Measurements from ENCODE around the gene MSI2.

MSI2 gene

DNA sequence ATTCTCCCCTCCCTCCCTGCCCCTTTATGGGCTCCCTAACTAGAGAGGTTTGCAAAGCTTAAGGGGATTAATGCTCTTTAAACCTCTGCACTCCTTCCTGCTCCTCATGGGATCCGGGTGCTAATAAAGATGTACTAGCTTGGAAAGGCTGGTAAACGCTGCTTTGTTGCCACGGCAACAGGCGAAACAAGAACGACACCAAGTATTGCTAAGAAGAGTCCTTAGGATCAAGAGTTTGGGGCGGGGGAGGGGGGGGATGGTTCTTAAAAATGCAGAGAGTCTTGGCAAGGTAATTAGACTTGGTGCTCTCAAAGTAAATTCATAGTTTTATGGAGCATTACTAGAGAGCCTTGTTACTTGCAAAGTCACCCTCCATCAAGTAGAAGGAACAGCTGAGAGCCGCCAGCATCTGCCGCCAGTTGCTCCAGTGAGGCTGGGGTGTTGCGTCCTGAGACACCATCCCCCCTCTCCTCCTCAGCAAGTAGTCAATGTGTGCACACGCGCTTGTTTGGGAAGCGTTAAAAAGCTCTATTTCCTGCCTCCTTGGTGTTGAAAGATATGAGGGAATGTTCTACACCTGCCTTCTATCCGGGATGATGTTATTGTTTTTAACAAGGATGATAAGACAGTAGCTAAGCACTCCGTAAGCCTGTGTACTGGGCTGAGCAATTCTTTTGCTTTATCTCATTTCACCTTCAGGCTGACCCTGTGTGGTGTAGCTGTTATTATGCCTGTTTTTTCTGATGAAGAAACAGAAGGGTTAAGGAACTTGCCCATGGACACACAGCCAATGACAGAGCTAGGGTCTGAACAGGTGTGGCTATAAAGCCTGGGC lies 297.9 kb downstream of the MSI2 start:
- Histone ChIP-seq H3K9me3 (ENCODE audit: insufficient read depth, low read depth, low read length) (no peaks in the 10 kb centered on the region), H3F3A (ENCODE audit: low read depth) (no peaks in the 10 kb centered on the region), H4K20me1 (ENCODE audit: insufficient read depth, low read length, poor library complexity, severe bottlenecking) (peaks cover 65% of the 10 kb centered on the region), H3K9me2 (replicated peaks; ENCODE audit: low read depth, low read length) (no peaks in the 10 kb centered on the region), H3K79me2 (ENCODE audit: insufficient read depth, low read length) (peaks cover 89% of the 10 kb centered on the region), H3K27me3 (ENCODE audit: insufficient read depth, low read length, poor library complexity, severe bottlenecking) (no peaks in the 10 kb centered on the region), H3K36me3 (ENCODE audit: insufficient read depth, low read length) (peaks cover 34% of the 10 kb centered on the region; the same call in 1 of the 2 replicates), H3K4me1 (ENCODE audit: insufficient read depth, low read length, poor library complexity, severe bottlenecking) (peaks cover 54% of the 10 kb centered on the region), H3K4me3 (ENCODE audit: low read length, poor library complexity, severe bottlenecking) (no peak overlapping the region), H2AFZ (ENCODE audit: low read length) (no peak overlapping the region), H3K9ac (ENCODE audit: low read depth, low read length, poor library complexity, severe bottlenecking) (no peak overlapping the region), H3K4me2 (ENCODE audit: low read depth, low read length, poor library complexity, severe bottlenecking) (no peak overlapping the region)
- TF ChIP-seq, protein P1, sequence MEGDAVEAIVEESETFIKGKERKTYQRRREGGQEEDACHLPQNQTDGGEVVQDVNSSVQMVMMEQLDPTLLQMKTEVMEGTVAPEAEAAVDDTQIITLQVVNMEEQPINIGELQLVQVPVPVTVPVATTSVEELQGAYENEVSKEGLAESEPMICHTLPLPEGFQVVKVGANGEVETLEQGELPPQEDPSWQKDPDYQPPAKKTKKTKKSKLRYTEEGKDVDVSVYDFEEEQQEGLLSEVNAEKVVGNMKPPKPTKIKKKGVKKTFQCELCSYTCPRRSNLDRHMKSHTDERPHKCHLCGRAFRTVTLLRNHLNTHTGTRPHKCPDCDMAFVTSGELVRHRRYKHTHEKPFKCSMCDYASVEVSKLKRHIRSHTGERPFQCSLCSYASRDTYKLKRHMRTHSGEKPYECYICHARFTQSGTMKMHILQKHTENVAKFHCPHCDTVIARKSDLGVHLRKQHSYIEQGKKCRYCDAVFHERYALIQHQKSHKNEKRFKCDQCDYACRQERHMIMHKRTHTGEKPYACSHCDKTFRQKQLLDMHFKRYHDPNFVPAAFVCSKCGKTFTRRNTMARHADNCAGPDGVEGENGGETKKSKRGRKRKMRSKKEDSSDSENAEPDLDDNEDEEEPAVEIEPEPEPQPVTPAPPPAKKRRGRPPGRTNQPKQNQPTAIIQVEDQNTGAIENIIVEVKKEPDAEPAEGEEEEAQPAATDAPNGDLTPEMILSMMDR (conservative IDR thresholded peaks at IDR 0.05; ENCODE audit: low read length): no peak
- no peak for TF ChIP-seq EZH2phosphoT487 (IDR thresholded peaks at IDR 0.05; ENCODE audit: borderline replicate concordance)

DNA sequence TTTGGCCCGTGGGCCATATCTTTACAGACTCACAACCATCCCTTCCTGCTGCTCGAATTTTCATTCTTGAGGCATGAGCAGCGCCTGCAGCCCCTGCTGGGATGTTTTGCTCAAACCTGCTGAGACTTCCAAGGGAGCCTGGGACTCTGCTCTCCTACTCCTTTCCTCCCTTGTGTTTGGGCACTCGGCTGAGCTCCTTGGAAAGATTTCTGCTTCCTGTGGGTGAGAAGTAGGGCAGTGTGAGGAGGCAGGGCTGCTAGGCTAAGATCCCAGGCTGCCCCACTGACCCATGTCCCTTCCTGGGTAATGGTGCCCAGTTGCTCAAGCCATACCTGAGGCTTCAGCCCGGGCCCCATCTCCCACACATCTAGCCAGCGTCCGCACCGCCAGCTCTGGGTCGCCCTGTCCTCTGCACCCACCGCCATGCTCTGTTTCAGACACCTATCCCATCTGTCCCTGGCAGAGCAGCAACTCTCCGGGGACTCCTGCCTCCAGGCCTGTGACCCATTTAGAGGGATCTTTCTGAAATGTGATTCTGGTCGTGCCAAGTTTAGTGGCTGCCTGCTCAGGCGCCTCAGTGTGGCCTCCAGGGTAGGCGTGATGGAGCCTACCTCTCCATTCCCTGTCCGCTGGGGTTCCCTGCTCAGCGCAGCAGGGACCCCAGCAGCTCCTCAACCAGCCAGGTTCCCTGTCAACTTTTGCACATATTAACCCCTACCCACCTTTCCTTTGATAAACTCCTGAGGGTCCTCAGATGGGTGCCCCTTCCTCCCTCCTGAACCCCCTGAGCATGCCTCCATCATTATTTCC lies 298.7 kb downstream of the MSI2 start:
- Histone ChIP-seq H3K9me2 (replicated peaks; ENCODE audit: low read depth, low read length) (no peaks in the 10 kb centered on the region), H3K79me2 (ENCODE audit: insufficient read depth, low read length) (peaks cover 89% of the 10 kb centered on the region), H3K4me1 (ENCODE audit: insufficient read depth, low read length, poor library complexity, severe bottlenecking) (peaks cover 54% of the 10 kb centered on the region), H3K4me3 (ENCODE audit: low read length, poor library complexity, severe bottlenecking) (no peak overlapping the region), H3K9ac (ENCODE audit: low read depth, low read length, poor library complexity, severe bottlenecking) (no peak overlapping the region), H3K4me2 (ENCODE audit: low read depth, low read length, poor library complexity, severe bottlenecking) (no peak overlapping the region), H3K36me3 (ENCODE audit: insufficient read depth, low read length) (peaks cover 41% of the 10 kb centered on the region; the same call in 1 of the 2 replicates), H4K20me1 (ENCODE audit: insufficient read depth, low read length, poor library complexity, severe bottlenecking) (peaks cover 58% of the 10 kb centered on the region), H3F3A (ENCODE audit: low read depth) (no peaks in the 10 kb centered on the region), H2AFZ (ENCODE audit: low read length) (no peak overlapping the region), H3K27me3 (ENCODE audit: insufficient read depth, low read length, poor library complexity, severe bottlenecking) (no peaks in the 10 kb centered on the region), H3K9me3 (ENCODE audit: insufficient read depth, low read depth, low read length) (no peaks in the 10 kb centered on the region)
- TF ChIP-seq, protein P1 (conservative IDR thresholded peaks at IDR 0.05; ENCODE audit: low read length): no peak
- no peak for TF ChIP-seq EZH2phosphoT487 (IDR thresholded peaks at IDR 0.05; ENCODE audit: borderline replicate concordance)

DNA sequence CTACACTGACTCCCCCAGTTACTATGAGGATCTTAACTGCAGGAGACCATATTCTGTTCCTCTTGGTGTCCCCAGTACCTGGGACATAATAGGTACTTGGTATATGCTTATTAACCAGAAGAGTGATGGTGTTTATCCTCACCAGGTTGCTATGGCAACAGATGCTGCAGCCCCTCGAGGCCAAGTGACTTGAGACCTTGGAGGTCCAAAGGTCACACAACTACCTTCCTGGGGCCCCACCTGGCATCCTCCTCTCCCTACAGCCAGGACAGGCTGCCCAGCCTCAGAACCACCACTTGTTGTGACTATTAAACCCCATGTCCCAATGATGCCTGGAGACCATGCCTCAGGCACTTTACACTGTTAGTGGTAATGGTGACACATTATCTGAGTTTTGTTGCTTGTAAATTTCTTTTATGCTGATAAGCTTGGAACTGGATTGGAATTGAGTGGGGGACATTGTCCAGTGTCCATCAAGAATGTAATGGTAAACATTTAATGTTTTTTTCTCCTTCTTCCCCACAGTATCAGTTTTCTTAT lies 299.4 kb downstream of the MSI2 start:
- peaks cover 89% of the 10 kb centered on the region for H3K79me2 ChIP-seq (ENCODE audit: insufficient read depth, low read length)
- H3K9me3 ChIP-seq (ENCODE audit: insufficient read depth, low read depth, low read length): no peaks in the 10 kb centered on the region

More for the DNA sequence above, 299.4 kb downstream of the MSI2 start:
- Histone ChIP-seq H3K4me1 (ENCODE audit: insufficient read depth, low read length, poor library complexity, severe bottlenecking) (peaks cover 54% of the 10 kb centered on the region), H3K36me3 (ENCODE audit: insufficient read depth, low read length) (peaks cover 44% of the 10 kb centered on the region; the same call in 1 of the 2 replicates), H3K4me2 (ENCODE audit: low read depth, low read length, poor library complexity, severe bottlenecking) (no peak overlapping the region), H2AFZ (ENCODE audit: low read length) (no peak overlapping the region), H3K4me3 (ENCODE audit: low read length, poor library complexity, severe bottlenecking) (no peak overlapping the region), H3K9ac (ENCODE audit: low read depth, low read length, poor library complexity, severe bottlenecking) (no peak overlapping the region), H3K9me2 (replicated peaks; ENCODE audit: low read depth, low read length) (no peaks in the 10 kb centered on the region), H3K27me3 (ENCODE audit: insufficient read depth, low read length, poor library complexity, severe bottlenecking) (no peaks in the 10 kb centered on the region), H3F3A (ENCODE audit: low read depth) (no peaks in the 10 kb centered on the region), H4K20me1 (ENCODE audit: insufficient read depth, low read length, poor library complexity, severe bottlenecking) (peaks cover 51% of the 10 kb centered on the region)
- TF ChIP-seq, protein P1 (conservative IDR thresholded peaks at IDR 0.05; ENCODE audit: low read length): no peak
- TF ChIP-seq EZH2phosphoT487 (IDR thresholded peaks at IDR 0.05; ENCODE audit: borderline replicate concordance): no peak
